HG03159 (cell line): ENCODE data around the gene USP54.
A peak's percentile ranks its signal among the peaks of the same experiment; 100 is the strongest.
"Not testable (repeated sequence)": the region's sequence is repeated elsewhere in the genome, so short reads cannot be mapped to it uniquely, and the experiment has no call there.

Experiments
- ATAC-seq: cut with Tn5 transposase; IDR thresholded peaks from one replicate; pipeline ENCODE4 v1.9.1; 2021; ENCODE audit warnings: mild to moderate bottlenecking, moderate library complexity; ENCODE audit not compliant: unreplicated experiment

The USP54 gene, protein sequence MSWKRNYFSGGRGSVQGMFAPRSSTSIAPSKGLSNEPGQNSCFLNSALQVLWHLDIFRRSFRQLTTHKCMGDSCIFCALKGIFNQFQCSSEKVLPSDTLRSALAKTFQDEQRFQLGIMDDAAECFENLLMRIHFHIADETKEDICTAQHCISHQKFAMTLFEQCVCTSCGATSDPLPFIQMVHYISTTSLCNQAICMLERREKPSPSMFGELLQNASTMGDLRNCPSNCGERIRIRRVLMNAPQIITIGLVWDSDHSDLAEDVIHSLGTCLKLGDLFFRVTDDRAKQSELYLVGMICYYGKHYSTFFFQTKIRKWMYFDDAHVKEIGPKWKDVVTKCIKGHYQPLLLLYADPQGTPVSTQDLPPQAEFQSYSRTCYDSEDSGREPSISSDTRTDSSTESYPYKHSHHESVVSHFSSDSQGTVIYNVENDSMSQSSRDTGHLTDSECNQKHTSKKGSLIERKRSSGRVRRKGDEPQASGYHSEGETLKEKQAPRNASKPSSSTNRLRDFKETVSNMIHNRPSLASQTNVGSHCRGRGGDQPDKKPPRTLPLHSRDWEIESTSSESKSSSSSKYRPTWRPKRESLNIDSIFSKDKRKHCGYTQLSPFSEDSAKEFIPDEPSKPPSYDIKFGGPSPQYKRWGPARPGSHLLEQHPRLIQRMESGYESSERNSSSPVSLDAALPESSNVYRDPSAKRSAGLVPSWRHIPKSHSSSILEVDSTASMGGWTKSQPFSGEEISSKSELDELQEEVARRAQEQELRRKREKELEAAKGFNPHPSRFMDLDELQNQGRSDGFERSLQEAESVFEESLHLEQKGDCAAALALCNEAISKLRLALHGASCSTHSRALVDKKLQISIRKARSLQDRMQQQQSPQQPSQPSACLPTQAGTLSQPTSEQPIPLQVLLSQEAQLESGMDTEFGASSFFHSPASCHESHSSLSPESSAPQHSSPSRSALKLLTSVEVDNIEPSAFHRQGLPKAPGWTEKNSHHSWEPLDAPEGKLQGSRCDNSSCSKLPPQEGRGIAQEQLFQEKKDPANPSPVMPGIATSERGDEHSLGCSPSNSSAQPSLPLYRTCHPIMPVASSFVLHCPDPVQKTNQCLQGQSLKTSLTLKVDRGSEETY (N-terminal part only)

DNA sequence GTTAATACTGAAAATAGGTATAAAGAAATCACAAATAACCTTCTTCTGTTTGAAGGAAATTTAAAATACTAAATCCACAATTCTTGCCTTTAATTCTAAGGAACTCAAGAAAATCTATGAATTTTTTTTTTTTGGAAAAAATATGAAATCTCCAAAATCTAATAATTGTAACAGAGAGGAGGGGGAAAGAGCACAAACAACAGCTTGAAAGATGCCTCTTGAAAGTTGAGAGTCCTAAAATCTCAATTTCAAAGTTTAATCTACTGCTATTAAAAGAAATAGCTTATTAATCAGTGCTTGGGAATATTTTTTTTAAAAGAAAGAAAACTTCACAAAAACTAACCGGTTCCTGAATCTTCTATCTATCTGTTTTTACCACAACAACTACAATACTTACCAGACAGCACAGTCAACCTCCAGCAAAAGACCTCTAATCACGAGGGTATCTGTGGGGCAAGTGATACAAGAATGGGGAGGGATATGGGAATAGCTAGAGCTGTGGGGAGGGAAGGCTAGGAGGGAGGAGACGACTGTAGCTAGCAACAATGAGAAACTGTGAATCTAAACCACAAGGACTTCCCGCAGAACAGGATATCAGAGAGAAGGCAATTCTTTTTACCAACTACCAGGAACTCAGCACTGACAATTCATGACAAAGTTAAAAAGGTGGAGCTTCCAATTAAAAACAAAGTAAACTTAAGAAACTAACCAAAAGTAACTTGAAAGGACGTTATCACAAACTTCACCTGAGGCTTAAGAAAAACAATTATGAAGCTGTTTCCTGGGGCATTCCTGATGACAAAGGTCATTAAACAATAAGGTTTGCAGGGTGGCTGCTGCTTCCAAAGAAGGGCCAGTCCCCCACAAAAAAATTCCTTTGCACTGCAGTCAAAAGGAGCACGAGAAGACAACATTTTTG is at the start of gene USP54:
TSS of gene USP54 (minus strand) at position 462 of the 919 bp plus-strand sequence. CDS start 15,684 bp downstream, outside the sequence.
- no peak for ATAC-seq

DNA sequence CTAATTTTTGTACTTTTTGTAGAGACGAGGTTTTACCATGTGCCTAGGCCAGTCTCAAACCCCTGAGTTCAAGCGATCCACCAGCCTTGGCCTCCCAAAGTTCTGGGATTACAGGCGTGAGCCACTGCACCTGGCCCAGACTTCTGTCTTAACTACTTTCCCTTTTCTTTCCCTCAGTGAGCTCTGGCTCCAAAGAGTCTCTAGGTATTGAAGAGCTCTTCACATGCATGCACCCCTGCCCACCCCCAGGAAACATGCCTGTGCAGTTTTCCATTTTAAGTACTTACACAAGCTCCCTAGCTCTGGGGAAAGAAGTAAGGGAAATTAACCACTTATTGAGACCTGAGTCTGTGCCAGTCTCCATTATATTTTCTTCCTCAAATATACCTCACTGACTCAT is 48.1 kb upstream of the USP54 start:
- ATAC-seq: no peak

DNA sequence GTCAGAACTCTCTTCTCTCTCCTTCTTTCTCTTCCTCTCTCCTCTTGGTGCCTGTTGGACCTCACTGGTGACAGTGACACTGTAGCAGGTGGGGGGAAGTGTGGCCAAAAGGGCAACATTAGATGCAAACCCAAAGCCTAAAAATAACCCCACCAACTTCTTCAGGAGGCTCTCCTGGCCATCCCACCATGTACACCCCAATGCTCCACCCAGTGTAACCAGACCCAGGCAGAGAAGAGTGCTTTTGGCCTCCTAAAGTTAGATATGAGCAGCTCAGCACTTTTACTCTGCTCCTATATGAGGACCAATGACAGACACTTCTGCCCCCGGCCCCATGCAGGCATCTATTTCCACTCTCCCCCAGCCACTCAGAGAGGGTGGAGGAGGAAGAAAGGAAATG is 44.6 kb upstream of the USP54 start:
- ATAC-seq: no peak

DNA sequence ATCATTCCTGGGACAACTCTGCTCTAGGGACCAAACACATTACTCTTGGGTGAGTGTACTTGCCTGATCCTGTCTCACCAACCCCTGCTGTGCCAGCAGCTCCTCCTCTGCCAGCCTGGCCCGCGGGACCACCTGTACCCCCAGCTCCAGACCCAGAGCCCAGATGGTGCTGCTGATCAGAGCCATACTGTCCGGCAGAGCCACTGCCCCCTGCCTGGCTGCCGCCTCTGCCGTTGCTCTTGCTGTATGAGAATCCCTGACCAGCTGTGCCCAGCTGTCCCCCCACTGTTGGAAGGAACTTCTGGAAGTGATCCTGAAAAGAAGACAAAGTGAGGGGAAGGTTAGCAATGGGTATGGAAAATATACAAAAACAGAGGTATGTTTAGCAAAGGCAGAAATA is 43.3 kb upstream of the USP54 start:
- no peak for ATAC-seq

DNA sequence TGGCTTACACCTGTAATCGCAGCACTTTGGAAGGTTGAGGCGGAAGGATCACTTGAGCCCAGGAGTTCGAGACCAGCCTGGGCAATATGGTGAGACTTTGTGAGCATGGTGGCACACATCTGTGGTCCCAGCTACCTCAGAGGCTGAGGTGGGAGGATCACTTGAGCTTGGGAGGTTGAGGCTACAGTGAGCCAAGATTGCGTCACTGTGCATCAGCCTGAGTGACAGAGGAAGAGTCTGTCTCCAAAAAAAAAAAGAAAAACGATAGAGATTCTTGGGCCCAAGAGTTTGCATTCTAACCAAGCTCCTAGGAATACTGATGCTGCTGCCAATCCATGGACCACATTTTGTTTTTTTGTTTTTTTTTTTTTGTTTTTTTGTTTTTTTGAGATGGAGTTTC is 38.0 kb upstream of the USP54 start:
- no peak for ATAC-seq

DNA sequence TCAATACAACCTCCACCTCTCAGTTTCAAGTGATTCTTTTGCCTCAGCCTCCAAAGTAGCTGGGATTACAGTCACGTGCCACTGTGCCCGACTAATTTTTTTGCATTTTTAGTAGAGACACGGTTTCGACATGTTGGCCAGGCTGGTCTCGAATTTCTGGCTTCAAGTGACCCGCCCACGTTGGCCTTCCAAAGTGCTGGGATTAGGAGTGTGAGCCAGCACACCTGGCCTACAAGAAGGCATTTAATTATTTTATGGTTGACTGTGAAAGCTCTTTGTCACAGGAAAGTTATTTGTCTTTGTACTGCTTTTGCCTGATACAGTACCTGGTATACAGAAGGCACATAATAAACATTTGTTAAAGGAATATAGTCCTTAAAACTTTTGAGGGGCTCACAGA is 37.3 kb upstream of the USP54 start:
- ATAC-seq: no peak

DNA sequence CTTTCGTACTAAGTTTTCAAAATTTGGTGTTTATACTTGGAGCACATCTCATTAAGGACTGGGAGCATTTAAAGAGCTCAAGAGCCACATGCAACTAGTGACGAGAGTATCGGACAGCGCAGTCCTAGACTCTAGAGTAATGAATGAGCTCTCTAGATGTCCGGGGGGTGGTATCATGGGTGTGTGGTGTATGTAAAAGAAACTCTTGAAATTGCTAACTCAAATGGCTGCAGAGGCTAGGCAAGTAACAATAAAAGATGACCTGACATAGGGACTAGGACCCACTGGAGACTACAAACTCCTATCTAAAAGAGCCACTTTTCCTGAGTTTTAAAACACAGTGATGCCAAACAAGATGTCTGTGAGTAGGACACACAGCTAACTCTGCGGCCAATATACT is 36.2 kb upstream of the USP54 start:
- no peak for ATAC-seq

DNA sequence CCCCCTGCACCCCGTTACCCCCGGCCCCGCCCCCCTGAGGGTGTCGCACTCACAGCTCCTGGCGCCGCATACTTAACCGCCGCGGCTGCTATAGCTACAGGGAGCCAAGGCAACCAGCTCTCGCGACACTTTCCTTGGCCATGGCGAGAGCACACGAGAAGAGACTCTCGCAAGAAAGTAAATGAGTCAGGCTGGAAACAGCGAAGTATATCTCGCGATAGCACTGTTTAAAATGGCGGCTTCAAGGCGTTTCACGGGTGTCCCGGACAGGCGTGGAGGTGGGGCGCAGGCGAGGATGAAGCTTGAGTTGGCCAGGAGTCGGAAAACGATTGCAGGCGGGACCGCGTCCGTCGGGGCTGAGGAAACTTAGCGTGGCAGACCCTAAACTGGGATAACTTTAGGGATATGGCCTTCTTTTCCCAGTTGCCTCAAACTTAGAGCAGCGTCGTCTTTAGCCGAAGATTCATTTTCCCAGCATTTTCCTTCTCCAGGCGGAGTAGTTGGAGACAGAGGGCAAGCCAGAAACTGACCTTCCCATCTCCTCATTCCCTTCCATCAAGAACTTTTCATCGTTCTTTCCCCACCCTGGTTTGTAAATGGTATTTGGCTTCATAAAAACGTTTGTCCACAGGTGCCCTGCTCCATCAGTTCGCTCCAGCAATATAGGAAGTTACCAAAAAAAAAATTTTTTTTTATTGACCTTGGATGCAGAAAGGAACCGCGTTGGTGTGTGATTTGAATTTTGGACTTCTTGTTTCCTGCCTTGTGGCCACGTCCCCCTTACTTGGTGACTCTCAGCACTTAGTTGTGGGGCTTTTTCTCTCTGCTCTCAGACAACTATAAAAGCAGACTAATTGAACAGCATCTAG is 35.0 kb upstream of the USP54 start:
- ATAC-seq: peak; percentile 98

DNA sequence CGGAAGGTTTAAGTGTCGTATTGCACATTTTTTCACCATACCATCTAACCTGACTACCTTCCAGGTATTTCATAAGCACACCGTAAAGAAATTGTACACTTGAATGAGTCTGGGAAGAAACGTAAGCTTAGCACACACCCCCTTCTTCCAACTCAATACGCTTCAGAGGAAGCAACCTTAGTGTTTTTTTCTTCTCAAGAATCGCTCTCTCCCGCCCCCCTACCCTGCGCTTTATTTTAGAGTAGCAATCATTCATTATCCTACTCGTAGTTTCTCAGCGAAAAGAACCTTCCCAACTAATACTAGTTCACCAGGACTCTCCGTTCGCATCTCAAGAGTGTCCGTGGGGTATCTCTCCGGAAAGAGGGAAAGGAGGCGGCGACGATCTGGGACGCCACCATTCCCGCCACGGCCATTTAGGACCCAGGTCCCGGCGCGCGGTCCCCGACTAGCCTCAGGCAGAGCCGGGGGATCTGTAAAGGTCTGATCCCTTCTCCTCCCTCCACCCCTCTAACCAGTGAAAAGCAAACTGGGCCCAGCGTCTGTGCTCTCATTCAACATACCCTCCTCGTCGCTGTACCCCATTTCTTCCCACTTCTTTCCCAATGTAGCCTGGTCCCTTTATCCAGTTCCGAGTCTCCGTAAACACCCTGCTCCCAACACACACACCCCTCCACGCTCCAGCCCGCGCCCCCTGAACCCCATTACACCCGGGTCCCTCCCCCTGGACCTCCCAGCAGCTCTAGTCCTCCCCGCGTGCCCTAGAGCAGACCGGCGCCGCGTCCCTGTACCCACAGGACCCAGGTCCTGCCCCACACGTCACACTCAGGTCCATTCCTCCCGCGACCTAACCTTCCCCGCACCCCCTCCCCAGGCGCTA is 34.1 kb upstream of the USP54 start:
- peak; percentile 38 for ATAC-seq

DNA sequence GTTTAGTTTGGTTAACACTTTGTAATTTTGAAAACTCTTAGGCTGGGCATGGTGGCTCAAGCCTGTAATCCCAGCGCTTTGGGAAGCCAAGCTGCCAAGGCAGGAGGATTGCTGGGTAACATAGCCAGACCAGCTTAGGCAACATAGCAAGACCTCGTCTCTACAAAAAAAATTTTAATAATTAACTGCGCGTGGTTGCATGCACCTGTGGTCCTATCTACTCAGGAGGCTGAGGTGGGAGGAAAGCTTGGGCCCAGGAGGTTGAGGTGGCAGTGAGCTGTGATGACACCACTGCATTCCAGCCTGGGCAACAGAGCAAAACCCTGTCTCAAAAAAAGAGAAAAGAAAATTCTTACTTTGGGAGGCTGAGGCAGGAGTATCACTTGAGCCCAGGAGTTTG is 31.9 kb upstream of the USP54 start:
- ATAC-seq: no peak

DNA sequence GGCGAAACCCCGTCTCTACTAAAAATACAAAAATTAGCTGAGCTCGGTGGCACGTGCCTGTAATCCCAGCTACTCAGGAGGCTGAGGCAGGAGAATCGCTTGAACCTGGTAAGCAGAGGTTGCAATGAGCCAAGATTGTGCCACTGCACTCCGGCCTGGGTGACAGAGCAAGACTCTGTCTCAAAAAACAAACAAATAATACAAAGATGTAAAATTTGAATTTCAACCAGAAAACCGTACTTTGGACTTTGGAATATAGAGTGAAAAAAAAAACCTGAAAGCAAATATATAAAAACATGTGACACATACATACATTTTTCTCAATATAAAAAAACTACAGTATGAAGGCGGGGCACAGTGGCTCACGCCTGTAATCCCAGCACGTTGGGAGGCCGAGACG is 29.8 kb upstream of the USP54 start:
- ATAC-seq: not testable (repeated sequence)

DNA sequence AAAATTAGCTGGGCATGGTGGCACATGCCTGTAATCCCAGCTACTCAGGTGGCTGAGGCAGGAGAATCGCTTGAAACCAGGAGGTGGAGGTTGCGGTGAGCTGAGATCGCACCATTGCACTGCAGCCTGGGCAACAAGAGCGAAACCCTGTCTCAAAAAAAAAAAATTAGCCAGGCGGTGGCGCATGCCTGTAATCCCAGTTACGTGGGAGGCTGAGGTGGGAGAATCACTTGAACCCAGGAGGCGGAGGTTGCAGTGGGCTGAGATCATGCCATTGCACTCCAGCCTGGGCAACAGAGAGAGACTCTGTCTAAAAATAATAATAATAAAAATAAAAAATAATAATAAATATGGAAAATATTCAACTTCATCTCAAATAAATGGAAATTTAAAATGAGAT is 26.0 kb upstream of the USP54 start:
- not testable (repeated sequence) for ATAC-seq

DNA sequence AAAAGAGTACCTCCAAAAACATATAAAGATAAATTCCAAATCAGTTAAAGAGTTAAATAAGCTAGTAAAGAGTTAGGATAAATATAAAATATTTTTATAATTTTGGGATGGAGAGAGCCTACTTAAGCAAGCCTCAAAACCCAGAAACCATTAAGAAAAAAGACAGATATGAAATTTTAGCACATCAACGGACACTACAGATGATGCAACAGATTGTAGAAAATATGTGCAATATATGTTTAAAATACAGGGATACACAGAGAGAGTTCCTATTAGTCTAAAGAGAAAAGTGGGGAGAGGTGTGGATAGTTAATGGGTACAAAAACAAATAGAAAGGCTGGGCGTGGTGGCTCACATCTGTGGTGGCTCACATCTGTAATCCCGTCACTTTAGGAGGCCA is 23.6 kb upstream of the USP54 start:
- ATAC-seq: no peak

DNA sequence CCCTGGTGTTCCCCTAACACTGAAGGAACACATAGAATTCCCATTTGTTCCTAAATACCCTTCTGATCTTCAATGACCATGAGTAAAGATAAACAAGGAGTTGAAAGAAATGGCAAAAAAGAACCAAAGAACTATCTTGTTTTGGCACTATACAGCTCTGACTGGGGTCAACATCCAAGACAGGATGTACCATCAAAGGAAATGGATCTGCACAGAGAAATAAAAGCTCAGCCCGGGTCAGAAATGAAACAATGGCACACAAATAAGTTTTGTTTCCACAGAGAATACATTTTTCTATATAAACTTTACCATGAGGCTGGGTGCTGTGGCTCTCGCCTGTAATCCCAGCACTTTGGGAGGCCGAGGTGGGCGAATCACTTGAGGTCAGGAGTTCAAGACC is 18.0 kb upstream of the USP54 start:
- no peak for ATAC-seq

DNA sequence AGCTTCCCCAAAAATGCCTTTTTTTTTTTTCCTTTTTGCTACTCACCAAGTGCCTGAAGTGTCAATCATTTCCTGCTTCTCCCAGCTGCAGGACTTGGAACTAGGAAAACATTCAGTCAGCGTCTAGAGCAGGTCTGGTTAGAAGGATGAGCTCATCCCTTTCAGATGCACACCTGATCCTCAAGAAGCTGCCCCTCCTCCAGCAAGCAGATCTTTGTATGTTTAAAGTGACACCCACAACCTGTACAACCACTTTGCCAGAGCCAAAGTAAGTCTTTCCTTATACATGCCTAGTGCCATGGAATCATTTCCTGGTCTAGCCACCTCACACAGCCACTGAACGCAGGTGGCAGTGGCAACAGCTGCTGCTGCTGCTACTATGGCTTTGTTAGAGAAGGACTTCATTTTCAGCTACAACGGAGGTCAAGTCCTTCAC is 10.4 kb upstream of the USP54 start:
- ATAC-seq: no peak

DNA sequence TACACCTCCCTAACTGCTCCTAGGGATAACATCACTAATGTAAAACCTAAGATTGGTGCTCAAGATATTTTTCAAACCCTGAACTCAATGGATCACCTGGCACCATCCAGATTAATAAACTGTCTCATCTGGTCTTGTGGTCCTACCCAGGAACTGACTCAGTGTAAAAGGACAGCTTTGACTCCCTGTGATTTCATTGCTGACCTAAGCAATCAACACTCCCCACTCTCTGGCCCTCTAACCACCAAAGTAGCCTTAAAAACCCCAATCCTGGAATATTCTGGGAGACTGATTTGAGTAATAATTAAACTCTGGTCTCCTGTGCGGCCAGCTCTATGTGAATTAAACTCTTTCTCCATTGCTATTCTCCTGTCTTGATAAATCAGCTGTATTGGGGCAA is 6.2 kb upstream of the USP54 start:
- no peak for ATAC-seq

DNA sequence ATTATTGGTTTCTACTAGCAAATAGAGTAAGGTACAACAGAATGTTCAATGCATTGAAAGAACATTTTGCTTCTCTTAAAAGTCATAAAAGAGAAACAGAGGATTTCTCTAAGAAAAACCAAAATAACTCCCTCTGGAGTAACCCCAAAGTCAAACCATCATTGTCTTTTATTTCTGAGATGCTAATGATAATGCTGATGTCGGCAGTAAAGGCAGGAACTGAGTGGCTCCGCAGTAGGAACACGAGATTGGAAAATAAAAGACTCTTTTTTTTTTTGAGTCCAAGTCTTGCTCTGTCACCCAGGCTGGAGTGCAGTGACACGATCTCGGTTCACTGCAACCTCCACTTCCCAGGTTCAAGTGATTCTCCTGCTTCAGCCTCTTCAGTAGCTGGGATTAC is 2.7 kb upstream of the USP54 start:
- no peak for ATAC-seq

DNA sequence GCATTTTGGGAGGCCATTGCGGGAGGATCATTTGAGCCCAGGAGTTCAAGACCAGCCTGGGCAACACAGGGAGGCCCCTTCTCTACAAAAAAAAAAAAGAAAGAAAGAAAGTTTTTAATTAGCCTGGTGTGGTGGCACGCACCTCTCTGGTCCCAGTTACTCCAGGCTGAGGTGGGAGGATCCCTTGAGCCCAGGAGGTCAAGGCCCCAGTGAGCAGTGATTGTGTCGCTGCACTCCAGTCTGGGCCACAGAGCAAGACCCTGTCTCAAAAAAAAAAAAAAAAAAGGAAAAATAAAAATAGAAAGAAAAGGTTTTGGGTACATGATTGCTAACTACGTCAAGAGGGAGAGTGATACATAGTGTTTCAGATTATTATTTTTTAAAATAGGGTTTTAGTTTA is 2.0 kb upstream of the USP54 start:
- no peak for ATAC-seq
